ENCODE data around the gene ASCC1. TPM values are rescaled to one million over a fixed set of nuclear protein-coding genes. Genes with fewer than 3 reads are reported as not detected.

Gene ASCC1
- total RNA-seq, 2 donors from 2014 or later = 27.2 to 37.0 TPM

DNA sequence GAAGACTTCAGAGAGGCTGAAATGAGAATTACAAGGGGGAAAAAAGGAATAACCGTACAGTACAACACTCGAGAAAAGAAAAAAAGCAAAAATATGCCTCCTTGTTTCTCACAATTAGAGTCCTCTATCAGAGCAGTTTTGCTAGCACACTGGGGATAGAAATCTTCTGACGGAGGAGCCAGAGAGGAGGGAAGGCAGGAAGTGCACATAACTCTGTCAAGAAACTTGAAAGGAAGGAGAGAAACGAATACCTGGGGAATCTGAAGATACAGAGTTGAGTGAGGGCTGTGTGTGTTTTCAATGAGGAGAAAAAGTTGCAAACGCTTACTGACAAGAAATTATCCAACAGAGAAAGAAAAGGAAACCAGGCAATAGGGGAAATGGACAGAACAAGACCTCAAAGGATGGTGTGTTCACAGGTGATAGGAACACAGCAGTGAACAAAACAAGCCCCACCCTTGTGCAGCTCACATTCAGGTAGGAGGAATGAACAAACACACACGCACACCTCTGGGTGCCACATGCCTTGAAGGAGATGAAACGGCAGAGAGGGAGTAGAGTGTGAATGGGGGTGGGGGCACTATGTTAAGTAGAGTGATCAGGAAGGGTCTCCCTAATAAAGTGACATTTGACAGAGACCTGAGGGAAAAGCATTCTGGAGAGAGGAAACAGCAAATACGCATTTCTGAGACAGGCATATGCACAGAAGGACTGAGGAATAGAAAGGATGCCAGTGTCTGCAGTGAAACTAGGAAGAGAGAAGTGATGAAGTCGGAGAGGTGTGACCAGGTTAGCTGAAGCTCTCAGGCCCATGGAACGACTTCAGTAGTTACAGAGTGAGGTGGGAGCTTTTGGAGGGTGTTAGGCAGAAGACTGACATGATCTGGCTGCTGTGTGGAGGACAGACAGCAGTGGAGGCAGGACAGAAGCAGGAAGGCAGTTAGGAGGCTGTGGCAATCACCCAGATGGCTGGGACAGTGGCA is 81.0 kb downstream of the ASCC1 start:
- H3K36me3 ChIP-seq = no peaks in the 10 kb centered on the region
- no peaks in the 10 kb centered on the region for H3K27me3 ChIP-seq
- DNase-seq (ENCODE audit: low spot score) = no peak
- no peaks in the 10 kb centered on the region for H3K4me1 ChIP-seq
- H3K4me3 ChIP-seq = no peak overlapping the region
- H3K9me3 ChIP-seq = no peaks in the 10 kb centered on the region
- TF ChIP-seq, protein P1, sequence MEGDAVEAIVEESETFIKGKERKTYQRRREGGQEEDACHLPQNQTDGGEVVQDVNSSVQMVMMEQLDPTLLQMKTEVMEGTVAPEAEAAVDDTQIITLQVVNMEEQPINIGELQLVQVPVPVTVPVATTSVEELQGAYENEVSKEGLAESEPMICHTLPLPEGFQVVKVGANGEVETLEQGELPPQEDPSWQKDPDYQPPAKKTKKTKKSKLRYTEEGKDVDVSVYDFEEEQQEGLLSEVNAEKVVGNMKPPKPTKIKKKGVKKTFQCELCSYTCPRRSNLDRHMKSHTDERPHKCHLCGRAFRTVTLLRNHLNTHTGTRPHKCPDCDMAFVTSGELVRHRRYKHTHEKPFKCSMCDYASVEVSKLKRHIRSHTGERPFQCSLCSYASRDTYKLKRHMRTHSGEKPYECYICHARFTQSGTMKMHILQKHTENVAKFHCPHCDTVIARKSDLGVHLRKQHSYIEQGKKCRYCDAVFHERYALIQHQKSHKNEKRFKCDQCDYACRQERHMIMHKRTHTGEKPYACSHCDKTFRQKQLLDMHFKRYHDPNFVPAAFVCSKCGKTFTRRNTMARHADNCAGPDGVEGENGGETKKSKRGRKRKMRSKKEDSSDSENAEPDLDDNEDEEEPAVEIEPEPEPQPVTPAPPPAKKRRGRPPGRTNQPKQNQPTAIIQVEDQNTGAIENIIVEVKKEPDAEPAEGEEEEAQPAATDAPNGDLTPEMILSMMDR (IDR thresholded peaks at IDR 0.05) = no peak
- no peak overlapping the region for H3K27ac ChIP-seq

DNA sequence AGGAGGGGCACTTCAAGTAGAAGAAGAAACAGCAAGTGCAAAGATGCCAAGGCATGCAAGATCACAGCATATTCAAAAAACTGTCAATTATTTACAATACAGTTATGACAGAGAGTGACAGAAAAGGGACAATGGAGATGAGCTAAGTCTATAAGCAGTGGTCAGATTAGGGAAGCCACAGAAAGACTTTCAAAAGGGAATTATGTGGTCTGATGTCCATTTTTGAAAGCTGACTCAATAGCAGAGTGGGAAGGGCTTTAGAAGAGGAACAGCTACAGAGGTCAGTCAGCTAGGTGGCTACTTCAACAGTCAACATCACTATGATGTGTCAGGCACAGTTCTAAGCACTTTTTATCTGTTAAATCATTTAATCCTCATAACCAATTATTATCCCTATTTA is 82.6 kb downstream of the ASCC1 start:
- TF ChIP-seq, protein P1 (IDR thresholded peaks at IDR 0.05) = no peak
- DNase-seq (ENCODE audit: low spot score) = no peak
- no peaks in the 10 kb centered on the region for H3K4me1 ChIP-seq

DNA sequence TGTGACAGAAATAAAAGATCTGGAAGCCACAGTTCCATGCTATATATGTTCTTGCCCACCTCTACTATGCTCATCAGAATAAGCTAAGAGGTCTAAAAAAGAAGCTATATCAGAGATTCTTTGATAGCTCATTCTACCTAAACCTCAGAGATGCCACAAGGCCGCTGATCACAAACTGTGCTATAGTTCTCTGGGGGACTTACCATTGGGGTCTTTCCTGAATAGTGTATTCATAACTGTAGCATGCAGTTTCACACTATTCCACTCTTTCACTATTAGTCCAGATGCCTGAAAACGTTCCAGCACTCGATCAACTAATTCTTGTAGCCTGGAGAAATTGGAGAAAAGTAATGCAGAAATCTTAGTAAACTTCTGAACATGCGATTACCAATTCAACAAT is 83.2 kb downstream of the ASCC1 start:
- TF ChIP-seq, protein P1 (IDR thresholded peaks at IDR 0.05) = no peak
- Histone ChIP-seq H3K36me3 (no peaks in the 10 kb centered on the region), H3K4me1 (no peaks in the 10 kb centered on the region), H3K27ac (no peak overlapping the region), H3K4me3 (no peak overlapping the region), H3K9me3 (no peaks in the 10 kb centered on the region), H3K27me3 (no peaks in the 10 kb centered on the region)
- DNase-seq (ENCODE audit: low spot score) = no peak

More for the DNA sequence above, 82.6 kb downstream of the ASCC1 start:
- Histone ChIP-seq H3K27me3 (no peaks in the 10 kb centered on the region), H3K36me3 (no peaks in the 10 kb centered on the region), H3K27ac (no peak overlapping the region), H3K4me3 (no peak overlapping the region), H3K9me3 (no peaks in the 10 kb centered on the region)

DNA sequence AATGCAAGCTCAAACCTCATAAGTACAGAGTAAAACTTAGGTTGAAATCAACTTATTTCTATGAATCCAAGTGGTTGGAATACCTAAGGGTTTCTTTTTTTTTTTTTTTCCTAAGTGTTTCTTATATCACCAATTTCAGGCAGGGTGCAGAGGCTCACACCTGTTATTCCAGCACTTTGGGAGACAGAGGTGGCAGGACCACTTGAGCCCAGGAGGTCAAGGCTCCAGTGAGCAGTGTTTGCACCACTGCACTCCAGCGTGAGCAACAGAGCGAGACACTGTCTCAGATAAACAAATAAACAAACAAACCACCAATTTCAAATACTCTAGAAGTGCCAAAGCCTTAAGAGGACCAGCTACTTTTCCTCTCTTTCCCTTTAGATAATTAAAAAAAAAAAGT is 88.5 kb downstream of the ASCC1 start:
- Histone ChIP-seq H3K9me3 (no peaks in the 10 kb centered on the region), H3K27ac (no peak overlapping the region), H3K4me1 (no peaks in the 10 kb centered on the region), H3K4me3 (no peak overlapping the region), H3K27me3 (no peaks in the 10 kb centered on the region), H3K36me3 (no peaks in the 10 kb centered on the region)
- no peak for DNase-seq (ENCODE audit: low spot score)
- TF ChIP-seq, protein P1 (IDR thresholded peaks at IDR 0.05) = no peak

DNA sequence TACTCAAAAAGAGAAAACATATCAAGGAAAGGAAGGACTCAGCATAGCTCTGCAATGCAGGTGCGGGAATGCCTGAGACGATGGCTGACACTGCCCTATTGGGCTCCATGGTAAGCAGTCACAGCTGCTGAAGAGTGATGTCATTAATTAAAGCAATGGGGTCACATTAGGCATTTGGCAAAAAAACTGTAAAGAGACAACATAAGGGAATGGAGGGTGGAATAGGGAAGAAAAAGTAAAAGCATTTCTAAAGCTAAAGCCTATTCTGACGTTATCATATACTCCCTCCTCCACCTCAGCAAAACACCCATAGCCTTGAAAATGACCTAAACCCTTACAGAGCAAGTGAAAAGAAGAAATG is 89.2 kb downstream of the ASCC1 start:
- no peak for DNase-seq (ENCODE audit: low spot score)
- Histone ChIP-seq H3K36me3 (no peaks in the 10 kb centered on the region), H3K4me3 (no peak overlapping the region), H3K27ac (no peak overlapping the region), H3K4me1 (no peaks in the 10 kb centered on the region), H3K9me3 (no peaks in the 10 kb centered on the region), H3K27me3 (no peaks in the 10 kb centered on the region)
- TF ChIP-seq, protein P1 (IDR thresholded peaks at IDR 0.05) = no peak
